Measurements from ENCODE around the gene TTBK1. TPM values are rescaled to one million over a fixed set of nuclear protein-coding genes. Genes with fewer than 3 reads are reported as not detected.

The TTBK1 gene
- total RNA-seq, 1 experiment from 2014 or later, result not detected

GRCh38 chr6:43310624-43311023 lies 67.3 kb downstream of the TTBK1 start:
- no peak for DNase-seq (ENCODE audit: low spot score)
- in situ Hi-C loops (cut with HindIII; ENCODE audit: low sequenced_read_pairs), result no loop called here

GRCh38 chr6:43311666-43312065 lies 68.4 kb downstream of the TTBK1 start:
- in situ Hi-C loops (cut with HindIII; ENCODE audit: low sequenced_read_pairs), result no loop called here

GRCh38 chr6:43313813-43314212 lies 70.5 kb downstream of the TTBK1 start:
- in situ Hi-C loops (cut with HindIII; ENCODE audit: low sequenced_read_pairs), result no loop called here
- DNase-seq (ENCODE audit: low spot score), result no peak

More at GRCh38 chr6:43311666-43312065, 68.4 kb downstream of the TTBK1 start:
- DNase-seq (ENCODE audit: low spot score), result no peak

- no peak for DNase-seq (ENCODE audit: low spot score)
- in situ Hi-C loops (cut with HindIII; ENCODE audit: low sequenced_read_pairs), result no loop called here
Measured at GRCh38 chr6:43318011-43318410, 74.7 kb downstream of the TTBK1 start.

- no peak for DNase-seq (ENCODE audit: low spot score)
- in situ Hi-C loops (cut with HindIII; ENCODE audit: low sequenced_read_pairs), result no loop called here
Measured at GRCh38 chr6:43325876-43326275, 82.6 kb downstream of the TTBK1 start.

- in situ Hi-C loops (cut with HindIII; ENCODE audit: low sequenced_read_pairs), result no loop called here
- DNase-seq (ENCODE audit: low spot score), result no peak
Measured at GRCh38 chr6:43328528-43328927, 85.2 kb downstream of the TTBK1 start.

GRCh38 chr6:43331470-43331869 lies 88.2 kb downstream of the TTBK1 start:
- DNase-seq (ENCODE audit: low spot score), result no peak
- in situ Hi-C loops (cut with HindIII; ENCODE audit: low sequenced_read_pairs), result no loop called here

GRCh38 chr6:43331891-43332290 lies 88.6 kb downstream of the TTBK1 start:
- DNase-seq (ENCODE audit: low spot score), result no peak
- in situ Hi-C loops (cut with HindIII; ENCODE audit: low sequenced_read_pairs), result no loop called here

- in situ Hi-C loops (cut with HindIII; ENCODE audit: low sequenced_read_pairs), result no loop called here
- peak; percentile 52 for DNase-seq (ENCODE audit: low spot score)
Measured at GRCh38 chr6:43334466-43335095, 91.3 kb downstream of the TTBK1 start.

- no peak for DNase-seq (ENCODE audit: low spot score)
Measured at GRCh38 chr6:43335469-43335868, 92.2 kb downstream of the TTBK1 start.

GRCh38 chr6:43336382-43336781 lies 93.1 kb downstream of the TTBK1 start:
- in situ Hi-C loops (cut with HindIII; ENCODE audit: low sequenced_read_pairs), result no loop called here
- DNase-seq (ENCODE audit: low spot score), result no peak

More at GRCh38 chr6:43335469-43335868, 92.2 kb downstream of the TTBK1 start:
- in situ Hi-C loops (cut with HindIII; ENCODE audit: low sequenced_read_pairs), result no loop called here

Other genes starting within 250 kb of the TTBK1 start
- 77.0 and 78.3 TPM in 2 replicates for gene MEA1, start 229.5 kb upstream of the TTBK1 start, total RNA-seq (2014; rRNA removed; shearing (Covaris generic))
- gene KLHDC3, start 229.2 kb upstream of the TTBK1 start, total RNA-seq (2014; rRNA removed; shearing (Covaris generic)), result 131 and 136 TPM in 2 replicates
- 140 and 164 TPM in 2 replicates for gene RRP36, start 221.9 kb upstream of the TTBK1 start, total RNA-seq (2014; rRNA removed; shearing (Covaris generic))
- 29.0 and 33.1 TPM in 2 replicates for gene CUL7, start 189.6 kb upstream of the TTBK1 start, total RNA-seq (2014; rRNA removed; shearing (Covaris generic))
- 51.0 and 92.2 TPM in 2 replicates for gene MRPL2, start 184.0 kb upstream of the TTBK1 start, total RNA-seq (2014; rRNA removed; shearing (Covaris generic))
- gene KLC4, start 183.8 kb upstream of the TTBK1 start, total RNA-seq (2014; rRNA removed; shearing (Covaris generic)), result 13.8 and 14.1 TPM in 2 replicates
- 237 and 257 TPM in 2 replicates for gene PTK7, start 167.2 kb upstream of the TTBK1 start, total RNA-seq (2014; rRNA removed; shearing (Covaris generic))
- gene SRF, start 72.2 kb upstream of the TTBK1 start, total RNA-seq (2014; rRNA removed; shearing (Covaris generic)), result 43.1 and 46.2 TPM in 2 replicates
- gene CUL9, start 61.3 kb upstream of the TTBK1 start, total RNA-seq (2014; rRNA removed; shearing (Covaris generic)), result 0.98 and 8.9 TPM in 2 replicates
- gene DNPH1, start 14.0 kb upstream of the TTBK1 start, total RNA-seq (2014; rRNA removed; shearing (Covaris generic)), result 223 and 291 TPM in 2 replicates
- gene SLC22A7, start 54.8 kb downstream of the TTBK1 start, total RNA-seq (2014; rRNA removed; shearing (Covaris generic)), result not detected in 2 replicates
- not detected in 2 replicates for gene CRIP3, start 65.3 kb downstream of the TTBK1 start, total RNA-seq (2014; rRNA removed; shearing (Covaris generic))
- 3.1 and 4.8 TPM in 2 replicates for gene ZNF318, start 126.2 kb downstream of the TTBK1 start, total RNA-seq (2014; rRNA removed; shearing (Covaris generic))
- 11.0 and 17.3 TPM in 2 replicates for gene ABCC10, start 184.1 kb downstream of the TTBK1 start, total RNA-seq (2014; rRNA removed; shearing (Covaris generic))
- gene DLK2, start 212.1 kb downstream of the TTBK1 start, total RNA-seq (2014; rRNA removed; shearing (Covaris generic)), result 3.1 and 3.4 TPM in 2 replicates
- gene TJAP1, start 234.1 kb downstream of the TTBK1 start, total RNA-seq (2014; rRNA removed; shearing (Covaris generic)), result 14.5 and 16.9 TPM in 2 replicates